A673 (cell line): ENCODE measurements around the gene TTYH3. TPM values are rescaled to one million over a fixed set of nuclear protein-coding genes. Genes with fewer than 3 reads are reported as not detected.

Experiments used
- BruUV-seq: library from RNA; stranded (reverse); fragments of 400-500 nt; replicated peaks from 2 replicates; lab custom pipeline; 2021; lab: Mats Ljungman, UMichigan
- CTCF ChIA-PET: fragments of 300-600 bp; sonication (Branson Sonifier 250); formaldehyde crosslinking; loops from one replicate; lab custom pipeline; 2022; ENCODE audit warnings: antibody characterized with exemption; lab: Charles Lee
- POLR2A ChIA-PET: fragments of 300-600 bp; sonication (Branson Sonifier 250); formaldehyde crosslinking; loops from one replicate; lab custom pipeline; 2022; ENCODE audit warnings: antibody characterized with exemption; ENCODE audit not compliant: low non-redundant PET; lab: Charles Lee
- DNase-seq: peaks from one replicate; pipeline ENCODE4 v3.0.0-alpha.2; 2015; ENCODE audit warnings: low spot score
- H3K27ac ChIP-seq: fragments of 200-600 bp; sonication (generic); 2 replicates; pipeline ENCODE4 v1.5.1; 2016; ENCODE audit warnings: mixed run types, low read depth, mild to moderate bottlenecking, mixed read lengths, antibody characterized with exemption, low read length; ENCODE audit not compliant: poor library complexity, severe bottlenecking
- H3K27me3 ChIP-seq: fragments of 200-600 bp; sonication (generic); replicated peaks from 2 replicates; pipeline ENCODE4 v1.6.1; 2017; ENCODE audit warnings: mixed run types, low read depth, mild to moderate bottlenecking, mixed read lengths, antibody characterized with exemption, low read length; ENCODE audit not compliant: insufficient read depth, poor library complexity
- H3K36me3 ChIP-seq: fragments of 200-600 bp; sonication (generic); 2 replicates; pipeline ENCODE4 v1.6.1; 2016; ENCODE audit warnings: mixed run types, mild to moderate bottlenecking, mixed read lengths, antibody characterized with exemption, low read length; ENCODE audit not compliant: insufficient read depth, poor library complexity, severe bottlenecking
- H3K4me1 ChIP-seq: fragments of 200-600 bp; sonication (generic); 2 replicates; pipeline ENCODE4 v1.6.1; 2017; ENCODE audit warnings: mixed run types, mild to moderate bottlenecking, mixed read lengths, antibody characterized with exemption, low read length; ENCODE audit not compliant: insufficient read depth, poor library complexity, severe bottlenecking
- H3K4me3 ChIP-seq: fragments of 200-600 bp; sonication (generic); 2 replicates; pipeline ENCODE4 v1.5.1; 2016; ENCODE audit warnings: low read depth, mixed run types, mild to moderate bottlenecking, mixed read lengths, low read length; ENCODE audit not compliant: poor library complexity, severe bottlenecking
- H3K9me3 ChIP-seq: fragments of 200-600 bp; sonication (generic); 2 replicates; pipeline ENCODE4 v1.6.1; 2016; ENCODE audit warnings: mixed run types, low read depth, mild to moderate bottlenecking, mixed read lengths, antibody characterized with exemption, low read length; ENCODE audit not compliant: poor library complexity, severe bottlenecking
- EZH2 ChIP-seq: fragments of 200-600 bp; sonication (generic); IDR thresholded peaks from 2 replicates; pipeline ENCODE4 v1.6.1; 2017; ENCODE audit warnings: borderline replicate concordance, low read depth, mild to moderate bottlenecking, mixed read lengths, antibody characterized with exemption, low read length; ENCODE audit not compliant: poor library complexity, severe bottlenecking
- intact Hi-C: fragments of 100-400 bp; cut with micrococcal nuclease; formaldehyde crosslinking; loops from one replicate; pipeline ENCODE4 v1.10.0; 2022; ENCODE audit not compliant: unreplicated experiment
- total RNA-seq: library from RNA; stranded (reverse); gene quantifications from 2 replicates; pipeline ENCODE4 v1.2.3, GENCODE V29; 2021
- TF ChIP-seq, protein P1 (sequence below): fragments of 300-800, 200-600 bp; sonication (generic); conservative IDR thresholded peaks from 2 replicates; pipeline ENCODE4 v1.5.1; 2017; ENCODE audit warnings: low read depth, mild to moderate bottlenecking, antibody characterized with exemption, low read length, moderate library complexity, mixed read lengths

Gene TTYH3
- total RNA-seq, 1 experiment from 2014 or later = 248 TPM

- Histone ChIP-seq H3K9me3 (no peaks in the 10 kb centered on the region), H3K4me3 (no peak overlapping the region), H3K27ac (no peak overlapping the region), H3K27me3 (peaks cover 38% of the 10 kb centered on the region), H3K36me3 (no peaks in the 10 kb centered on the region), H3K4me1 (no peaks in the 10 kb centered on the region)
- ChIA-PET CTCF (no interaction called here), POLR2A (no interaction called here)
- no peak for TF ChIP-seq EZH2
- TF ChIP-seq, protein P1, sequence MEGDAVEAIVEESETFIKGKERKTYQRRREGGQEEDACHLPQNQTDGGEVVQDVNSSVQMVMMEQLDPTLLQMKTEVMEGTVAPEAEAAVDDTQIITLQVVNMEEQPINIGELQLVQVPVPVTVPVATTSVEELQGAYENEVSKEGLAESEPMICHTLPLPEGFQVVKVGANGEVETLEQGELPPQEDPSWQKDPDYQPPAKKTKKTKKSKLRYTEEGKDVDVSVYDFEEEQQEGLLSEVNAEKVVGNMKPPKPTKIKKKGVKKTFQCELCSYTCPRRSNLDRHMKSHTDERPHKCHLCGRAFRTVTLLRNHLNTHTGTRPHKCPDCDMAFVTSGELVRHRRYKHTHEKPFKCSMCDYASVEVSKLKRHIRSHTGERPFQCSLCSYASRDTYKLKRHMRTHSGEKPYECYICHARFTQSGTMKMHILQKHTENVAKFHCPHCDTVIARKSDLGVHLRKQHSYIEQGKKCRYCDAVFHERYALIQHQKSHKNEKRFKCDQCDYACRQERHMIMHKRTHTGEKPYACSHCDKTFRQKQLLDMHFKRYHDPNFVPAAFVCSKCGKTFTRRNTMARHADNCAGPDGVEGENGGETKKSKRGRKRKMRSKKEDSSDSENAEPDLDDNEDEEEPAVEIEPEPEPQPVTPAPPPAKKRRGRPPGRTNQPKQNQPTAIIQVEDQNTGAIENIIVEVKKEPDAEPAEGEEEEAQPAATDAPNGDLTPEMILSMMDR = no peak
- intact Hi-C loops = no loop called here
- BruUV-seq = no TSS peak
- no peak for DNase-seq
Measured at GRCh38 chr7:2684501-2684900, 52.7 kb downstream of the TTYH3 start.

- H3K4me3 ChIP-seq = no peak overlapping the region
- no peaks in the 10 kb centered on the region for H3K36me3 ChIP-seq
- TF ChIP-seq, protein P1 = no peak
- TF ChIP-seq EZH2 = no peak
- H3K4me1 ChIP-seq = no peaks in the 10 kb centered on the region
- ChIA-PET CTCF (no interaction called here), POLR2A (no interaction called here)
- H3K27me3 ChIP-seq = peaks cover 50% of the 10 kb centered on the region
- H3K27ac ChIP-seq = no peak overlapping the region
- no peaks in the 10 kb centered on the region for H3K9me3 ChIP-seq
- intact Hi-C loops = no loop called here
- BruUV-seq = no TSS peak
- no peak for DNase-seq
Measured at GRCh38 chr7:2686101-2686500, 54.3 kb downstream of the TTYH3 start.

DNA sequence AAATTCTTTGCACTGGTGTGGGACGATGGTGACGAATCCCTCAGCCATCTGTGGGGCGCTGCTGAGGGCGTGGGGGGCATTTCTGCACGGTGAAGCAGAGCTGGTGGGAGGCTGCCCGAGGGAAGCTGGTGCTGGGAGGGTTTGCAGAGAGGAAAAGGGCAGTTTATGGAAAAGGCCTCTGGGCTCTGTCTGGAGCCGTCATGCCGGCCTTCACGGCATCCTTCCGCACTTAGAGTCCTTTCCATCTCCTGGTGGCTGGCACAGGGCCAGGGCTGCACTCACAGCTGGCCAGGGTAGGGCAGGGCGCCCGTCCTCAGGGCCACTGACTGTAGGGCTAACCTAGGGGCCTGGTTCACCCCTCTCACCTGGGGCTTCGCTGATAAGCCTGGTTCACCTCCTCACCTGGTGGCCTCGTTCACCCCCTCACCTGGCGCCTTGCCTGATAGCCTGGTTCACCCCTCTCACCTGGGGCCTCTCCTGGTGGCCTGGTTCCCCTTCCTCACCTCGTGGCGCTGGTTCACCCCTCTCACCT lies 55.6 kb downstream of the TTYH3 start:
- intact Hi-C loops = no loop called here
- Histone ChIP-seq H3K4me1 (no peaks in the 10 kb centered on the region), H3K27me3 (peaks cover 50% of the 10 kb centered on the region), H3K27ac (no peak overlapping the region), H3K4me3 (no peak overlapping the region), H3K9me3 (no peaks in the 10 kb centered on the region), H3K36me3 (no peaks in the 10 kb centered on the region)
- CTCF ChIA-PET = no interaction called here
- no TSS peak for BruUV-seq
- POLR2A ChIA-PET = no interaction called here
- TF ChIP-seq, protein P1 = no peak
- no peak for TF ChIP-seq EZH2
- DNase-seq = no peak
